ENCODE measurements around the gene NHLRC4. TPM values are rescaled to one million over a fixed set of nuclear protein-coding genes. Genes with fewer than 3 reads are reported as not detected.
A peak's percentile ranks its signal among the peaks of the same experiment; 100 is the strongest.

The NHLRC4 gene
- total and polyA plus RNA-seq, 12 donors: 0.57 to 22.3 (median 6.3) TPM

GRCh38 chr16:560204-560700 is 6.6 kb upstream of the NHLRC4 start, which contains the start of gene PRR35:
Gene PRR35, plus strand, starts transcription at chr16:560394. Its CDS starts 2,901 bp downstream, at chr16:563295.
- TF ChIP-seq CTCF (IDR thresholded peaks at IDR 0.05): no peak
- no peak for TF ChIP-seq POLR2A (IDR thresholded peaks at IDR 0.05)
- Histone ChIP-seq H3K4me1 (replicated peaks in 1 of 2) (no peaks in the 10 kb centered on the region), H3K27me3 (peaks cover 23% of the 10 kb centered on the region), H3K36me3 (replicated peaks in 1 of 2) (no peaks in the 10 kb centered on the region), H3K4me3 (peak within 1 kb of the TSS in 1 of 4 donors; percentile 15), H3K27ac (no peak within 1 kb of the TSS), H3K9me3 (replicated peaks in 1 of 3) (no peaks in the 10 kb centered on the region)
- intact Hi-C loops (cut with DNase I): no loop called here
- DNase-seq: no peak
- 0 to 2% (median 1%) methylated on average over 3 to 79 of the region's 84 CpGs; no CpG with 5 or more reads in 1 of the 4 donors for WGBS, 4 donors

GRCh38 chr16:560701-561412 is 5.9 kb upstream of the NHLRC4 start:
- intact Hi-C loops (cut with DNase I): no loop called here
- Histone ChIP-seq H3K27me3 (peaks cover 23% of the 10 kb centered on the region), H3K36me3 (replicated peaks in 1 of 2) (no peaks in the 10 kb centered on the region), H3K4me1 (replicated peaks in 1 of 2) (peaks cover 2 to 3% of the 10 kb centered on the region in 2 donors), H3K4me3 (no peak overlapping the region), H3K27ac (no peak overlapping the region), H3K9me3 (replicated peaks in 1 of 3) (no peaks in the 10 kb centered on the region)
- WGBS, 4 donors: 18 to 49% (median 34%) methylated on average over 9 to 54 of the region's 54 CpGs
- no peak for DNase-seq
- TF ChIP-seq CTCF (IDR thresholded peaks at IDR 0.05) (no peak), POLR2A (IDR thresholded peaks at IDR 0.05) (no peak)

- Histone ChIP-seq H3K27me3 (peaks cover 23% of the 10 kb centered on the region), H3K27ac (no peak overlapping the region), H3K4me1 (replicated peaks in 1 of 2) (peaks cover 7 to 9% of the 10 kb centered on the region in 2 donors), H3K36me3 (replicated peaks in 1 of 2) (no peaks in the 10 kb centered on the region), H3K9me3 (replicated peaks in 1 of 3) (no peaks in the 10 kb centered on the region), H3K4me3 (no peak overlapping the region)
- TF ChIP-seq POLR2A (IDR thresholded peaks at IDR 0.05) (no peak), CTCF (IDR thresholded peaks at IDR 0.05) (no peak)
- WGBS, 4 donors: 66 to 72% (median 69%) methylated on average over 11 to 15 of the region's 15 CpGs; no CpG with 5 or more reads in 1 of the 4 donors
- intact Hi-C loops (cut with DNase I): no loop called here
- DNase-seq: no peak
Measured at GRCh38 chr16:561413-561794, 5.4 kb upstream of the NHLRC4 start.

GRCh38 chr16:561957-562938 is 4.6 kb upstream of the NHLRC4 start:
- intact Hi-C loops (cut with DNase I): no loop called here
- WGBS, 4 donors: 84 to 90% (median 87%) methylated on average over 21 to 43 of the region's 43 CpGs
- Histone ChIP-seq H3K9me3 (replicated peaks in 1 of 3) (no peaks in the 10 kb centered on the region), H3K27ac (no peak overlapping the region), H3K36me3 (replicated peaks in 1 of 2) (no peaks in the 10 kb centered on the region), H3K4me3 (no peak overlapping the region), H3K27me3 (peaks cover 23% of the 10 kb centered on the region), H3K4me1 (replicated peaks in 1 of 2) (peaks cover 16 to 17% of the 10 kb centered on the region in 2 donors)
- TF ChIP-seq CTCF (IDR thresholded peaks at IDR 0.05) (no peak), POLR2A (IDR thresholded peaks at IDR 0.05) (no peak)
- no peak for DNase-seq
